Activated CD8-positive, alpha-beta T cell treated with anti-CD3 and anti-CD28 coated beads, Interleukin-2, amount 10 ng/mL, durations not matched to agents 7 days and 5 days (primary cell): Measurements from ENCODE around the gene TMEM184B. TPM values are rescaled to one million over a fixed set of nuclear protein-coding genes. Genes with fewer than 3 reads are reported as not detected.
A peak's percentile ranks its signal among the peaks of the same experiment; 100 is the strongest.

Source experiments
- ATAC-seq: fragments of 150-1000 bp; cut with Tn5 transposase; one replicate; pipeline ENCODE4 v1.10.0; 2021; ENCODE audit warnings: moderate library complexity
- CTCF ChIA-PET: fragments of 350-600 bp; sonication (Branson Sonifier 250); formaldehyde crosslinking; loops from one replicate; lab custom pipeline; 2021; ENCODE audit warnings: antibody characterized with exemption; lab: Charles Lee
- POLR2A ChIA-PET: fragments of 350-600 bp; sonication (Branson Sonifier 250); formaldehyde crosslinking; loops from one replicate; lab custom pipeline; 2021; ENCODE audit warnings: antibody characterized with exemption; lab: Charles Lee
- DNase-seq: peaks from one replicate; pipeline ENCODE4 v3.0.0-alpha.2; 2020
- H3K27ac Mint-ChIP-seq: one replicate; pipeline ENCODE4 v1.8.0; 2021; ENCODE audit warnings: mild to moderate bottlenecking, mixed read lengths
- H3K27me3 Mint-ChIP-seq: one replicate; pipeline ENCODE4 v1.8.0; 2021; ENCODE audit warnings: low read depth, mixed read lengths
- H3K36me3 Mint-ChIP-seq: one replicate; pipeline ENCODE4 v1.8.0; 2021; ENCODE audit warnings: low read depth, mixed read lengths
- H3K4me1 Mint-ChIP-seq: one replicate; pipeline ENCODE4 v1.8.0; 2021; ENCODE audit warnings: low read depth, mixed read lengths
- H3K4me3 Mint-ChIP-seq: one replicate; pipeline ENCODE4 v1.8.0; 2021; ENCODE audit warnings: mild to moderate bottlenecking, mixed read lengths
- H3K9me3 Mint-ChIP-seq: one replicate; pipeline ENCODE4 v1.8.0; 2022; ENCODE audit warnings: mixed read lengths; ENCODE audit not compliant: insufficient read depth
- total RNA-seq, 2 experiments: library from RNA; stranded (reverse); gene quantifications; one replicate each; pipeline ENCODE4 v1.2.3, GENCODE V29; 2021

Gene TMEM184B
- total RNA-seq, 2 experiments from 2014 or later, result 30.8 to 31.4 TPM

- Mint-ChIP-seq H3K36me3 (peaks cover 18% of the 10 kb centered on the region), H3K9me3 (no peaks in the 10 kb centered on the region), H3K27me3 (no peaks in the 10 kb centered on the region), H3K27ac (peak overlapping the region; percentile 89), H3K4me3 (peak overlapping the region; percentile 80), H3K4me1 (peaks cover 60% of the 10 kb centered on the region)
- POLR2A ChIA-PET, result no interaction called here
- CTCF ChIA-PET, result interaction anchor here (0.9 to 1.5 kb wide), 4 partner anchors 16 to 262 kb away, joined by 3 to 4 read pairs (median 3); no protein-coding TSS in a partner anchor
- DNase-seq (no peak), ATAC-seq (no peak)
These were observed 41.5 kb upstream of the TMEM184B start for GRCh38 chr22:38314051-38314932.

- H3K36me3 Mint-ChIP-seq, result peaks cover 19% of the 10 kb centered on the region
- peak overlapping the region; percentile 89 for H3K27ac Mint-ChIP-seq
- ChIA-PET CTCF (interaction anchor here (0.9 to 1.1 kb wide), 3 partner anchors 15 to 261 kb away, joined by 3 read pairs; no protein-coding TSS in a partner anchor), POLR2A (no interaction called here)
- H3K27me3 Mint-ChIP-seq, result no peaks in the 10 kb centered on the region
- ATAC-seq, result no peak
- DNase-seq, result peak; percentile 46
- no peaks in the 10 kb centered on the region for H3K9me3 Mint-ChIP-seq
- peaks cover 60% of the 10 kb centered on the region for H3K4me1 Mint-ChIP-seq
- no peak overlapping the region for H3K4me3 Mint-ChIP-seq
These were observed 40.7 kb upstream of the TMEM184B start for GRCh38 chr22:38313384-38313955.

GRCh38 chr22:38312261-38312800, 39.5 kb upstream of the TMEM184B start:
- no peaks in the 10 kb centered on the region for H3K9me3 Mint-ChIP-seq
- DNase-seq (no peak), ATAC-seq (no peak)
- CTCF ChIA-PET, result interaction anchor here (0.9 kb wide), 1 partner anchor 260 kb away, joined by 3 read pairs; no protein-coding TSS in a partner anchor
- POLR2A ChIA-PET, result no interaction called here
- no peaks in the 10 kb centered on the region for H3K27me3 Mint-ChIP-seq
- H3K4me1 Mint-ChIP-seq, result peaks cover 53% of the 10 kb centered on the region
- peak overlapping the region; percentile 80 for H3K27ac Mint-ChIP-seq
- no peak overlapping the region for H3K4me3 Mint-ChIP-seq
- H3K36me3 Mint-ChIP-seq, result peaks cover 21% of the 10 kb centered on the region

- Mint-ChIP-seq H3K27ac (peak overlapping the region; percentile 80), H3K4me1 (peaks cover 56% of the 10 kb centered on the region), H3K27me3 (no peaks in the 10 kb centered on the region), H3K36me3 (peaks cover 23% of the 10 kb centered on the region), H3K4me3 (no peak overlapping the region), H3K9me3 (no peaks in the 10 kb centered on the region)
- CTCF ChIA-PET, result interaction anchor here (0.9 kb wide), 1 partner anchor 259 kb away, joined by 3 read pairs; no protein-coding TSS in a partner anchor
- POLR2A ChIA-PET, result interaction anchor here (0.6 kb wide), 1 partner anchor 467 kb away, joined by 3 read pairs; the partner anchor contains the start of gene ANKRD54
- ATAC-seq, result no peak
- DNase-seq, result no peak
These were observed 38.5 kb upstream of the TMEM184B start for GRCh38 chr22:38311323-38311620.

DNA sequence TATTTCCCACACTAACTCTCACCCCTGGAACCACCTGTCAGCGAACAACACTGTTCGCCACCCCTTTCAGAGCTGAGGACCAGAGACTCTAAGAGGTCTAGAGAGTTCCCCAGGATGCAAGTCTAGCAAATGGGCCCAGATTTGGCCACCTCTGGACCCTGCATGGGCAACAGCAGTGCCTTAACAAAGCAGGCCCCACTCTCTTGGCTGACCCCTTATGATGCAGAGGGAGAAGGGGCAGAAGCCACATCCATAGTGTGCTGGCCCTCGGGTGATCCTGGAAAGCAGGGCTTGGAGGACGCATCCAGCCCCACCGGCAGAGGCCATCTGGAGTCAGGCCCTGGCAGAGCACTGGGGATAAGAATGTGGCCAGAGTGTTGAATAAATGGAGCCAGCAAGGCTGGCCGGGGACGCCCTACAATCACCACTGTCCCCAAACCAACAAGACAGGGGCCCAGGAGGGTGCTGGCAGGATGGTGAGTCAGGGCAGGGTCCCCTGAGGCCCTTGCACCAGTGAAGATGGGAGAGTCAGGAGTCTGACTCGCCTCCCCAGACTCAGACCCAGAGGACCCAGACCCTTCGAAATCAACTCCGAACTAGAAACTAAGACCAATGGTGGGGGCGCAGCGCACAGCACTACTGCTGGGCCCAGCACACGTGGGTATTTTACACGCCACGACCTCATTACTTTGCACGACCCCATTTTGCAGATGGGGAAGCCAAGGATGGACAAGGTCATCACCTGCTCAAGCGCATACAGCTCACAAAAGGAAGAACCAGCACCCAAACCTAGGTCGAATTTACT, 37.9 kb upstream of the TMEM184B start:
- H3K4me1 Mint-ChIP-seq, result peaks cover 56% of the 10 kb centered on the region
- POLR2A ChIA-PET, result interaction anchor here (0.6 kb wide), 1 partner anchor 466 kb away, joined by 3 read pairs; the partner anchor contains the start of gene ANKRD54
- DNase-seq (no peak), ATAC-seq (no peak)
- no peaks in the 10 kb centered on the region for H3K27me3 Mint-ChIP-seq
- peaks cover 29% of the 10 kb centered on the region for H3K36me3 Mint-ChIP-seq
- no peaks in the 10 kb centered on the region for H3K9me3 Mint-ChIP-seq
- no peak overlapping the region for H3K4me3 Mint-ChIP-seq
- H3K27ac Mint-ChIP-seq, result peak overlapping the region; percentile 80
- CTCF ChIA-PET, result no interaction called here

DNA sequence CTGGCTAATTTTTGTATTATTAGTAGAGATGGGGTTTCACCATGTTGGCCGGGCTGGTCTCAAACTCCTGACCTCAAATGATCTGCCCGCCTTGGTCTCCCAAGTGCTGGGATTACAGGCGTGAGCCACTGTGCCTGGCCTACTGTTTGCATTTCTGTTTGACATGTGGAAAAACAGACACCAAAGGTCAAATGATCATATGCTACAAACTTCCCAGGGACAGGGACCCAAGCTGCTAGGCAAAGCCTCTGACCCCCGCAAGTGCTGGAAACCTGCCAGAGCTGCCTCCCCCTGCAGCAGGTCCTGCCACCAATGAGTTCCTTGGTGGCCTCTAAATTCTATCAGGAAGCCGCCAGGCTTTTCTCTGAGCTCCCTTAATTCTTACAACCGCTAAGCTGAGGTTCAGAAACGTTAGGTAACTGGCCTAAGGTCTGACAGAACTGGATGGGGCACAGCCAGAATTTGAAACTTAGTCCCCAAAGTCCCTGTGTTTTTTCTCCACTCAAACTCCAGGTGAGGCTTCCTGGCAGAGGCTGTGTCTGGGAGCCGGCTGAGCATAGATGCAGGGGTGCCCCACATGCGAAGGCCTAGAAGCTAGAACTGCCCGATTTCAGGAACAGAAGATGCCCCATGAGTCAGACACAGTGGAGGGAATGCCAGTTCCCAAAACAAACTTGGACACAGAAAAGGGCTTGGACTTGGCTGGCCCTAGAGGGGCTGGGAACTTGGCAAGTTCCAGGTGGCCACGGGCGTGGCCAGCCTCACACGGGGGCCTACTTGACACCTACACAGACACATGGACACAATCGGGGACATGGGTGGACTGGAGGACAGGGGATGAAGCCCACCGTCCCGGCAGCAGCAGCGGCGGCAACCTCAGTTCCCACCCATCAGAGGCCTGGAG, 37.1 kb upstream of the TMEM184B start:
- H3K27me3 Mint-ChIP-seq, result no peaks in the 10 kb centered on the region
- peaks cover 29% of the 10 kb centered on the region for H3K36me3 Mint-ChIP-seq
- H3K27ac Mint-ChIP-seq, result no peak overlapping the region
- H3K9me3 Mint-ChIP-seq, result no peaks in the 10 kb centered on the region
- ATAC-seq (no peak), DNase-seq (no peak)
- CTCF ChIA-PET, result no interaction called here
- H3K4me1 Mint-ChIP-seq, result peaks cover 53% of the 10 kb centered on the region
- POLR2A ChIA-PET, result no interaction called here
- no peak overlapping the region for H3K4me3 Mint-ChIP-seq

DNA sequence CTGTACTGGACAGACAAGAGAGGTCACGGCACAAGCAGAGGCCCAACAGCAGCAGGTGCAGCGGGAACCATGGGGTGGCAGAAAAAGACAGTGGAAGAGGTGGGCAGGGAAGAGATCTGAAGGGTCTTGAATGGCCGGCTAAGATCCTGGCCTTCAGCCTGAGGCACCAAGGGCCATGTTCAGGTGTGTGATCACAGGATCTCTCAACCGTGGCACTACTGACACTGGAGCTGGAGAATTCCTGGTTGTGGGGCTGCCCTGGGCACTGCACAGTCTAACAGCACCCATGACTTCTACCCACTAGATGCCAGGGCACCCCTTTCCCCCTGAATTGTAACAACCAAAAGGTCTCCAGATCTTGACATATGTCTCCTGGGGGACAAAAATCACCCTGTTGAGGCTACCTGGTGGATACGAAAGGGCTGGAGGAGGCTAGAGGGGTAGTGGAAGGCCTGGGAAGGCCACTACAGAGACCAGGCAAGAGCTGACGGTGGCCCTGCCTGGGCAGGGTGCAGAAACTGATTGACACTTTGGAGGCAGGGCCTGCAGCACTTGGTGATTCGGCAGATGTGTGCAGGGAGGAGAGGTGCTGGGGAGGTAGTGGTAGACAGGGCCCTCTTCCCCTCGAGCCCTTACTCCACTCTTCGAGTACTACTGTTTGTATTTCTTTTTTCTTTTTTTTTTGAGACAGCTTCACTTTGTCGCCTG, 36.1 kb upstream of the TMEM184B start:
- DNase-seq (no peak), ATAC-seq (no peak)
- Mint-ChIP-seq H3K4me1 (peaks cover 44% of the 10 kb centered on the region), H3K36me3 (peaks cover 31% of the 10 kb centered on the region), H3K27me3 (no peaks in the 10 kb centered on the region), H3K9me3 (no peaks in the 10 kb centered on the region), H3K4me3 (no peak overlapping the region), H3K27ac (peak overlapping the region; percentile 56)
- ChIA-PET POLR2A (no interaction called here), CTCF (no interaction called here)

- Mint-ChIP-seq H3K36me3 (peaks cover 27% of the 10 kb centered on the region), H3K27me3 (no peaks in the 10 kb centered on the region), H3K4me3 (no peak overlapping the region), H3K4me1 (peaks cover 16% of the 10 kb centered on the region), H3K27ac (peak overlapping the region; percentile 66), H3K9me3 (no peaks in the 10 kb centered on the region)
- CTCF ChIA-PET, result interaction anchor here (0.9 to 1.4 kb wide), 7 partner anchors 8 to 254 kb away, joined by 3 to 4 read pairs (median 3); no protein-coding TSS in a partner anchor
- POLR2A ChIA-PET, result interaction anchor here (0.6 to 0.9 kb wide), 3 partner anchors 19 to 105 kb away, joined by 3 to 4 read pairs (median 3); no protein-coding TSS in a partner anchor
- ATAC-seq (peak; percentile 50), DNase-seq (no peak)
These were observed 33.0 kb upstream of the TMEM184B start for GRCh38 chr22:38305471-38306448.

DNA sequence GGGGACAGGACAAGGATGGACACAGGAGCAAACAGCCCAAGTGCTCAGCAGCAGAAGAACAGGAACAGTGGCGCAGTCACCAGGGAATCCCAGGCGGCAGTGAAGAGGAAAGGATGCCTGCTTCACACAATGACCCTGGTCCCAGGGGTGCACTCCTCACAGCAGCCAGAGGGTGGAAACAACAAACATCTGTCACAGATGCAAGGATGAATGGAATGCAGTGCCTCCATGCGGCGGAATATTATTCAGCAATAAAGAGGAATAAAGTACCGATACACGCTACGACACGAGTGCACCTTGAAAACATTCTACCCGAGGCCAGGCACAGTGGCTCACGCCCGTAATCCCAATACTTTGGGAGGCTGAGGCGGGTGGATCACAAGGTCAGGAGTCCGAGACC, 31.7 kb upstream of the TMEM184B start:
- Mint-ChIP-seq H3K27me3 (no peaks in the 10 kb centered on the region), H3K36me3 (peaks cover 26% of the 10 kb centered on the region), H3K4me1 (peaks cover 13% of the 10 kb centered on the region), H3K27ac (no peak overlapping the region), H3K9me3 (no peaks in the 10 kb centered on the region), H3K4me3 (no peak overlapping the region)
- CTCF ChIA-PET, result no interaction called here
- DNase-seq (no peak), ATAC-seq (no peak)
- POLR2A ChIA-PET, result no interaction called here
